Tibial nerve (tissue), 4 donors: ENCODE measurements around the gene GARIN5B. TPM values are rescaled to one million over a fixed set of nuclear protein-coding genes. Genes with fewer than 3 reads are reported as not detected.
A peak's percentile ranks its signal among the peaks of the same experiment; 100 is the strongest.

ENCODE experiments used
- DNase-seq, 2 donors: peaks; one replicate each; pipeline ENCODE4 v3.0.0-alpha.2; 2019; ENCODE audit warnings: low spot score in 2 of 2
- H3K27ac ChIP-seq, 4 donors: fragments of 200-600 bp; sonication (generic) in 3 of 4; one replicate each; pipeline ENCODE4 v1.5.1; 2017 to 2019; ENCODE audit warnings: mild to moderate bottlenecking in 1 of 4
- H3K27me3 ChIP-seq, 2 donors: fragments of 200-600 bp; sonication (generic) in 1 of 2; one replicate each; pipeline versions ENCODE4 v1.5.1 to v1.6.0; 2017 to 2019
- H3K36me3 ChIP-seq, 3 donors: fragments of 200-600 bp; sonication (generic); one replicate each; pipeline ENCODE4 v1.5.1; 2018 to 2019
- H3K4me1 ChIP-seq, 4 donors: fragments of 200-600 bp; sonication (generic) in 3 of 4; one replicate each; pipeline ENCODE4 v1.5.1; 2017 to 2019
- H3K4me3 ChIP-seq, 4 donors: fragments of 200-600 bp; sonication (generic) in 3 of 4; one replicate each; pipeline ENCODE4 v1.5.1; 2017 to 2019; ENCODE audit warnings: mild to moderate bottlenecking in 1 of 4, moderate library complexity in 1 of 4
- H3K9me3 ChIP-seq, 4 donors: fragments of 200-600 bp; sonication (generic) in 3 of 4; one replicate each; pipeline ENCODE4 v1.5.1; 2017 to 2019
- EP300 ChIP-seq, 2 donors: sonication (generic); formaldehyde crosslinking; IDR thresholded peaks; one replicate each; pipeline ENCODE4 v1.6.1; 2017; ENCODE audit warnings: antibody characterized with exemption in 2 of 2, mild to moderate bottlenecking in 1 of 2
- POLR2A ChIP-seq, 2 donors: fragments of 450-650 bp; IDR thresholded peaks; one replicate each; pipeline ENCODE4 v1.6.1; 2017; ENCODE audit warnings: antibody characterized with exemption in 2 of 2, mild to moderate bottlenecking in 2 of 2, moderate library complexity in 2 of 2
- WGBS, 2 donors: methylation state at CpG; one replicate each; pipeline ENCODE4 v1.1.5; 2018; 5-methylcytosine and 5-hydroxymethylcytosine counted together
- total RNA-seq, 4 donors: library from RNA; depleted of rRNA; stranded (reverse); fragments of >200 nt; gene quantifications; one replicate each; pipeline ENCODE4 v1.1.0, GENCODE V29; 2016
- TF ChIP-seq, protein P1 (sequence below), 5 experiments: fragments of 200-600 bp in 3 of 5; fragments of 450-650 bp in 2 of 5; sonication (generic) in 3 of 5; IDR thresholded peaks; one replicate each; pipeline ENCODE4 v1.5.1; 2016 to 2019; ENCODE audit warnings: antibody characterized with exemption in 5 of 5, mild to moderate bottlenecking in 3 of 5, moderate library complexity in 2 of 5

The GARIN5B gene
- total RNA-seq, 4 donors from 2014 or later, result not detected

DNA sequence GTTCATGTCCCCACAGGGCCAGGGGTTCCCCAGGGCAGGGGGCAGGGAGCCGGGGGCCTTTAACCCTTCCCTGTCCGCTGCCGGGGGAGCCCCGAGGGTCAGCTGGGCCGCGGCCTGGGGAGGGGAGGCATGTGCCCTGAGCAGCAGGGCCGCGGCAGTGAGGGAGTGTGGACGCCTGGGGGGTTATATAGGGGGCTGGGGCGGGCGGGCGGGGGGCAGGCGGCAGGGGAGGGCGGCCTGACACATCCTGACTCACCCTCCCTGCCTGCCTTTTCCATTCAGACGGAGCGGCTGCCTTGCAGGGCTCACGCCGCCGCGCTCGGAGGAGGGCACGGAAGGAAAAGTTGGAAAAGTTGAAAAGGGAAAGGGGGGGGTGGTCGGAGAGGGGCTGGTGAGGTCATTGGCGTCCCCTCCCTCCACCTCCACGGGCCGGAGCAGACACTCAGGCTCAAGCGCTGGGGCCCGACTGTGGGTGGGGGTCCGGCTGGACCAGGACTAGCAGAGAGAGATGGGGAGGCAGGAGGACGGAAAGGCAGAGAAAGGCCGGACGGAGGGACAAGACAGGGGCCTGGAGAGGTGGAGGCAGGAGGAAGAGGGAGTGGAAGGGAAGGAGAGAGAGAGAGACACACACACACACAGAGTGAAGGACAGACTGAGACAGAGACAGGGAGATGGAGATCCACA, 7.4 kb upstream of the GARIN5B start, which contains the start of gene IL11:
TSS of gene IL11 (minus strand) at position 159 of the 684 bp plus-strand sequence. CDS start at position 6, 153 bp downstream.
- TF ChIP-seq EP300 (IDR thresholded peaks at IDR 0.05), result no peak
- TF ChIP-seq, protein P1, sequence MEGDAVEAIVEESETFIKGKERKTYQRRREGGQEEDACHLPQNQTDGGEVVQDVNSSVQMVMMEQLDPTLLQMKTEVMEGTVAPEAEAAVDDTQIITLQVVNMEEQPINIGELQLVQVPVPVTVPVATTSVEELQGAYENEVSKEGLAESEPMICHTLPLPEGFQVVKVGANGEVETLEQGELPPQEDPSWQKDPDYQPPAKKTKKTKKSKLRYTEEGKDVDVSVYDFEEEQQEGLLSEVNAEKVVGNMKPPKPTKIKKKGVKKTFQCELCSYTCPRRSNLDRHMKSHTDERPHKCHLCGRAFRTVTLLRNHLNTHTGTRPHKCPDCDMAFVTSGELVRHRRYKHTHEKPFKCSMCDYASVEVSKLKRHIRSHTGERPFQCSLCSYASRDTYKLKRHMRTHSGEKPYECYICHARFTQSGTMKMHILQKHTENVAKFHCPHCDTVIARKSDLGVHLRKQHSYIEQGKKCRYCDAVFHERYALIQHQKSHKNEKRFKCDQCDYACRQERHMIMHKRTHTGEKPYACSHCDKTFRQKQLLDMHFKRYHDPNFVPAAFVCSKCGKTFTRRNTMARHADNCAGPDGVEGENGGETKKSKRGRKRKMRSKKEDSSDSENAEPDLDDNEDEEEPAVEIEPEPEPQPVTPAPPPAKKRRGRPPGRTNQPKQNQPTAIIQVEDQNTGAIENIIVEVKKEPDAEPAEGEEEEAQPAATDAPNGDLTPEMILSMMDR (IDR thresholded peaks at IDR 0.05), result no peak
- no peak for TF ChIP-seq POLR2A (IDR thresholded peaks at IDR 0.05)
- Histone ChIP-seq H3K4me1 (peaks cover 0 to 32% (median 10%) of the 10 kb centered on the region in 4 donors), H3K4me3 (peak within 1 kb of the TSS in 2 of 4 donors; percentile 19 to 39), H3K27me3 (peaks cover 7 to 91% of the 10 kb centered on the region in 2 donors), H3K9me3 (no peaks in the 10 kb centered on the region), H3K27ac (no peak within 1 kb of the TSS), H3K36me3 (no peaks in the 10 kb centered on the region)
- WGBS, 2 donors, result 6 to 11% methylated on average over 30 to 32 of the region's 32 CpGs
- DNase-seq, result no peak

DNA sequence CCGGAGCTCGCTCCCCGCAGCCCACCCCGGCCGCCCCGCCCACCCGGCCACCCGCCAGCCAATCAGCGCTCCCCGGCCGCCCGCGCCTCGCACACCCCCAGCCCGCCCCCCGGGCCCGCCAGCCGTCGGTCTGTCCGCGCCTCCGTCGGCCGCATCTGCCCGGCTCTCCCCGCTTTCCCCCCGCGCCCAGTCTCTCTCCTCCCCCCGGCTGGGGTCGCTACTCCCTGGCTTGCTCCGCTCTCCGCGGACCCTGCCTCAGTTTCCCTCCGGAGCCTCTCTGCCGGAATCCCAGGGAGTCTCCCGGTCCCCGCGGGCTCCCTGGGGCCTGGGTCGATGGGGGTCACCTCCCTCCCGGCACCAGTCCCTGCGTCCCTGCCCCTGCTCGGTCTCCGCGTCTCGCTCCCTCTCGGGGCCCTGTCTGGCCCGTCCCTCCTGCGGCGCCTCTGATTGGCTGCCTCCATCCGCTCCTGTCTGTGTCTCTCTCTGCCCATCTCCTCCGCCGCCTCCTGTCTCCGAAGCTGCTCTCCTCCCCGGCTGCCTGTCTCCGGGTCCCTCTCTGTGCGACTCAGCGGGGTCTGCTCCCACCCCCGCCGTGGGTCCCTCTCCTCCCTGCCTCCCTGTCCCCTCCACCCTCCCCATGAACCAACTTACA, 6.7 kb upstream of the GARIN5B start:
- Histone ChIP-seq H3K9me3 (no peaks in the 10 kb centered on the region), H3K4me1 (peaks cover 0 to 32% (median 10%) of the 10 kb centered on the region in 4 donors), H3K36me3 (no peaks in the 10 kb centered on the region), H3K27me3 (peaks cover 7 to 84% of the 10 kb centered on the region in 2 donors), H3K4me3 (peak overlapping the region in 2 of 4 donors; percentile 15 to 39), H3K27ac (no peak overlapping the region)
- 1 to 2% methylated on average over 25 to 29 of the region's 59 CpGs for WGBS, 2 donors
- TF ChIP-seq POLR2A (IDR thresholded peaks at IDR 0.05) (no peak), EP300 (IDR thresholded peaks at IDR 0.05) (no peak)
- TF ChIP-seq, protein P1 (IDR thresholded peaks at IDR 0.05), result no peak
- DNase-seq, result no peak

DNA sequence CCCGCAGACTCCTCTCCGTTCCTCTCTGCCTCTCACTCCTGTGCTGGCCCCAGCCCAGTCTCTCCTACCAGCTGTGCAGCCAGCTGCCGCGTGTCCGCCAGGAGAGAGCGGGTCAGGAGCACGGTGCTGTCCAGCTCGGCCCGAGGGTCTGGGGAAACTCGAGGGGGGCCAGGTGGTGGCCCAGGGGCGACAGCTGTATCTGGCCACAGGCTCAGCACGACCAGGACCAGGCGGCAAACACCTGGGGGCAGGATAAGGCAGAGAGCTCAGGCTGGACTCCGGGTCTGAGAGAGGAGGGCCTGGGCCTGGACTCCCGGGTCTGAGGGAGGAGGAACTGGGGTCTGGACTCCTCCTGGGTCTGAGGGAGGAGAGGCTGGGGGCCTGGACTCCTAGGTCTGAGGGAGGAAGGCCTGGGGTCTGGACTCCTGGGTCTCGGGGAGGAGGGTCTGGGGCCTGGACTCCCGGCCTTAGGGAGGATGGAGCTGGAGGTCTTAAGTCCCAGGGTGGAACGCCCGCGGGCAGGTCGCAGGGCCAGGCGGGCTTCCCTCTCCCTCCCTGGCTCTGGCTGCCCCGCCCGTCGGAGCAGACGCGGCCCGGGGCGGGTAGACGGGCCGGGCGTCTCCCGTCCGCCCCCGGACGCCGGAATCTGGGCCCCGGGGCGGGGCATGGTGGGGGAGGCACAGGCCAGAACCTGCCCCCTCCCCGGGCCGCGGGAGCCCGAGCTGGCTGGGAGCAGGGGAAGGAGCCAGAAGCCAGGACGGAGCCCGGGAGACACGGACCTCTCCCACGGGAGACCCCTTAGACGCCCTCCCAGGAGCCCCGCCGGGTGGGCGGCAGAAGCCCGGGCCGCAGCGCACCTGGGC, 5.9 kb upstream of the GARIN5B start:
- Histone ChIP-seq H3K36me3 (no peaks in the 10 kb centered on the region), H3K4me1 (peaks cover 0 to 24% (median 10%) of the 10 kb centered on the region in 4 donors), H3K27ac (no peak overlapping the region), H3K27me3 (peaks cover 4 to 76% of the 10 kb centered on the region in 2 donors), H3K9me3 (no peaks in the 10 kb centered on the region), H3K4me3 (peak overlapping the region in 2 of 4 donors; percentile 19)
- DNase-seq, result no peak
- TF ChIP-seq POLR2A (IDR thresholded peaks at IDR 0.05) (no peak), EP300 (IDR thresholded peaks at IDR 0.05) (no peak)
- TF ChIP-seq, protein P1 (IDR thresholded peaks at IDR 0.05), result no peak
- WGBS, 2 donors, result 22 to 37% methylated on average over 19 to 25 of the region's 54 CpGs

DNA sequence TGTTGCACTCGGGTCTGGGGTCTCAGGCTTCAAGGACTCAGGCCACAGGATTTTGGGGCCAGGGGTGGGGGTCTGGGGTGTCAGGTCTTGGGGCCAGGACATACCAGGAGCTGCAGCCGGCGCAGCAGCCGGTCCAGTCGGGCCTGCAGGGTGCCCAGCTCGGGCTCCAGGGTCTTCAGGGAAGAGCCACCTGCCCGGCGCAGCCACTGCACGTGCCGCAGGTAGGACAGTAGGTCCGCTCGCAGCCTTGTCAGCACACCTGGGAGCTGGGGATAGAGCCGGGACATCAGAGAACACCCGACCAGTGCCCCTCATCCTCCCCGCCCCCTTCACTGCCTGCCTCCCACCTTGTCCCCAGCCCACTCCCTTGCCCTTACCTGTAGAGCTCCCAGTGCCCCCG, 5.0 kb upstream of the GARIN5B start:
- 89 to 92% methylated on average over 14 to 15 of the region's 16 CpGs for WGBS, 2 donors
- peaks cover 4 to 67% of the 10 kb centered on the region in 2 donors for H3K27me3 ChIP-seq

More for the DNA sequence above, 5.0 kb upstream of the GARIN5B start:
- TF ChIP-seq POLR2A (IDR thresholded peaks at IDR 0.05) (no peak), EP300 (IDR thresholded peaks at IDR 0.05) (no peak)
- TF ChIP-seq, protein P1 (IDR thresholded peaks at IDR 0.05), result no peak
- Histone ChIP-seq H3K36me3 (no peaks in the 10 kb centered on the region), H3K4me3 (no peak overlapping the region), H3K4me1 (peaks cover 0 to 21% (median 10%) of the 10 kb centered on the region in 4 donors), H3K27ac (no peak overlapping the region), H3K9me3 (no peaks in the 10 kb centered on the region)
- no peak for DNase-seq
